ENCODE results near the gene SHISAL1.

The SHISAL1 gene

DNA sequence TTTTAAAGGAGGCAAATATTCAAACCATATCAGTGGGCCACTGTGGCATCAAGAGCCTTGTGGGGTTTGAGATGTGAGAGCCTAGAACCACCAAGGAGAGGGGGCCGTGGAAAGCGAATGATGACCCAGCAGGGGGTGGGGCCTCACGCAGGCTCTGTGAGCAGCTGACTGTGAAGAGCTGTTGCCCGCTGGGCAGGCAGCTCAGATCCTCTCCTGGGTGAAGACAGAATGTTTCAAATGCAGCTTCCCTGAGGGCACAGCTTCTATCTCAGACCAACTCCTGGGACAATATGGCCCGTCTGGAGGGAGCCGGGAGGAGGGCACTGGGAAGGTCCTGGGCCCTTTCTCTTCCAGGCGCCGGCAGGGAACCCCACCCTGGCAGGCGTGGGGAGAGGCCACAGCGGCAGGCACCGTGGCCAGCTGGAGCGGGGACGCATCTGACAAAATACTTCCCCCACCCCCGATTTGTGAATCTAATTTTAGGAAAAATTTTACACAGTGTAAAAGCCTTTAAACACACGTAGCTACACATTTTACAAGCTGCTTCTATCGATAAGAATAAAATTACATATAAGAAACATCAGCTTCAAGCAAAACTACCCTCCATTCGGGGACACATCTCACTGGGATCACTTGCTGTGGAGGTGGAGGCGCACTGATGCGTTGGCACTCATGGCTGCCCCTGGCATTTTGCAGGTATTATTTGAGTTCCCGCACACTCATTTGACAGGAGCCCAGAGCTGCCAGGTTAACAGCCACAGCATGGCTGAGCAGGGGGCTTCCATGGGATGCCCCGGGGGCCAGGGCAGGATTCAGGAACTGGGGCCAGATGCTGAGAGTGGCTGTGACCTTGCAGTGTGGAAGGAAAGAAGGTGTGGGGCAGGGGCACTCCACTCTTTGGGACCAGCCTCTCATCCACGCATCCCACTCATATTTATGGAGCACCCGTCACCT is 91.7 kb downstream of the SHISAL1 start:
- DNase-seq (ENCODE audit: low read depth) = no peak
- H3K4me3 ChIP-seq (ENCODE audit: low read depth, low read length) = no peak overlapping the region

DNA sequence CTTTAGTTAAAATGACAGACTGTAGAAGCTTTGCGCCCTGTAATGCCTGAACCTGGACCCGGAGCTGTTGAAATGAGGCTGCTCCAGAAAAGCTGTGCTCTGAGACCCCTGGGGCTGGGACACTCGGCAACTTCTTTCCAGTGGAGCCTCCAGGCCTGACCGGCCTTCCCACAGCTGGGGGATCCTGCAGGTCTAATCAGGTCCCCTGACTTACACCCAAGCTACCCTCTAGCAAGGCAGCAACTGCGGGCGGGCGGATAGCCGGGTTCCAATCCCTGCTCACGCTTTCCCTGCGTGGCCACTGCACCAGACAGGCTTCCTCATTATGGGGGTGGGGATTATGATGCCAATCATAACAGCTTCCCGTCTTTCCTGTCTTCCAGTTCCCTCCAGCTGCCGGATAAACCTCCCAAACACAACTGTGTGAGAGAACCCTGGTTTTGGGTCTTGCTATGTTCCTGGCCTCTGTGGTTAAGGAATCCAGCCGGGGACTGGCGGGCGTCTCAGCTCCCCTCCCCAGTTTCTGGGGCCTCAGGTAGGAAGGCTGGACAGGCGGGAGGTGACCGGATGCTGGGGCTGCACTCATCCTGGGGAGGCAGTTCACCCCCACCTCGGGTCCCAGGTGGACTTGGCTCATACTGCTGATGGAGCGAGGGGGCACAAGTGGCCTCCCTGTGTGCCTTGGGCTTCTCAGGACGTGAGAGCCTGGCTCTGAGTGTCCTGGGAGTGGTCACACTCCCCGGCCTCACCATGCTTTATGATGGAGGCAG is 93.5 kb downstream of the SHISAL1 start:
- DNase-seq (ENCODE audit: low read depth) = no peak
- H3K4me3 ChIP-seq (ENCODE audit: low read depth, low read length) = no peak overlapping the region

DNA sequence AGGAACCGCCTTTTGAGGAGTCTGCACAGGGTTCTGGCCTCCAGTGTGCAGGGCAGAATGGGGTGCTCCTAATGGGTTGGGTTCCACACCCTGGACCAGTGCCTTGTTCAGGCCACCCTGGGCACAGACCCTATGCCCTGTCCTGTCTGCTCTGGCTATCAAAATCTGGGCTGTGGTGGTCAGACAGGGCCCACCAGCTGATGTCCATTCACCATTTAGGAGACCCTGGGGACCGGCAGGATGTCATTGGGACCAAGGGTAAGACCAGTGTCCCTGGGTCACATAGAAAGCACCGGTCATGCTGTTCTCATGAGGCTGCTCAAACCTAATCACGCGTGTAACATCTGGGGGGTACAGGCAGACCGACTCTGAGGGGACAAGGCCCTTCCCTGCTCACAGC is 94.7 kb downstream of the SHISAL1 start:
- no peak overlapping the region for H3K4me3 ChIP-seq (ENCODE audit: low read depth, low read length)
- no peak for DNase-seq (ENCODE audit: low read depth)

DNA sequence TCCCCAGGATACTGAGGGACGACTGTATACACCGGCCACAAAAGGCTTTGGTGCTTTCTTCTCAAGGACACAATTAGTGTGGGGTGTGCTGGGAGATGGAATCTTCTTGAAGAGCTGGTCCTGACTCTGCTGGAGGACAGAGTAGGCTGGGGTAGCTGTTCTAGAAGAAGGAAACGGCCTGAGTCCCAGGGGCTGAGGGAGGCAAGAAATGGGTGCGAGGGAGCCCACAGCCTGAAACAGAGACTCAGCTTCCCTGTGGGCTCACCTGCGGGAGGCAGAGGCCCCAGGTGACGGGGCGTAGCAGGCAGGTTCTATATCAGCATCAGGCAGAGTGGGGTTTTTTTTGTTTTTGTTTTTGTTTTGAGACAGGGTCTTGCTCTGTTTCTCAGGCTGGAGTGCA is 95.4 kb downstream of the SHISAL1 start:
- no peak overlapping the region for H3K4me3 ChIP-seq (ENCODE audit: low read depth, low read length)
- no peak for DNase-seq (ENCODE audit: low read depth)

DNA sequence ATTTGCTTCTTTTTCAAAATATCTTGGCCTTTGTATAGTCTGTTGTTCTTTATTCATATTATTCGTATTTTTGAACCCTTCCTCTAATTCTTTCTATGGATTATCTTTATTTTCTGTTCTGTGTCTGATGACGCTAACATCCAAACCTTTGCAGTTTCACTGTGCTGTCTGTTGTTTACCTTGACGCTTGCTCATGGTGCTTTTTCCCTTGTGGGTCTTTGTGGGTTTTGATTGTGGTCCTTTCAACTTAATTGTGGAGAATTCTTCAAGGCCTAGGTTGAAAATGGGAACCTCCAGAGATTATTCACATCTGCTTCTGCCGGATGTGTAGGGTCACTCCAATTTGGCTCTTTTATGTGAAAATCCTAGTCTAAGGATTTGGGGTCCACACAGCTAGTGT is 97.5 kb downstream of the SHISAL1 start:
- no peak overlapping the region for H3K4me3 ChIP-seq (ENCODE audit: low read depth, low read length)
- no peak for DNase-seq (ENCODE audit: low read depth)

DNA sequence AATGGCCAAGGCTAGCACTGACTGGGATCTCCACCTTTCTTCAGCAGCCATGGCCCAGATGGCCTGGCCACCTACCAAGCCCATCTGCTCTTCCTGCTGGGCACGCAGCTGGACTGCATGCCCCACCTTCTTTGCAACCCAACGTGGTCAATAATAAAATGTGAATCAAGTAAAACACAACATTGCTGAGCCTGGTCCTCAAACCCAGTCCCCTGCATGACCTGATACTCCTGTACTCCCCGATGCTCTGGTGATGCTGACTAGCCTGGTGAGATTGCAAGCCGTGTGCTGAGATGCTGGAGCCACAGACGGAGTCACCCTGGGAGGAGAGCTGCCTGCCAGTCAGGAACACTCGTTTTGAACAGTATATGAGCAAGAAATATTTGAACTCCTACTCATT is 98.0 kb downstream of the SHISAL1 start:
- no peak for DNase-seq (ENCODE audit: low read depth)

DNA sequence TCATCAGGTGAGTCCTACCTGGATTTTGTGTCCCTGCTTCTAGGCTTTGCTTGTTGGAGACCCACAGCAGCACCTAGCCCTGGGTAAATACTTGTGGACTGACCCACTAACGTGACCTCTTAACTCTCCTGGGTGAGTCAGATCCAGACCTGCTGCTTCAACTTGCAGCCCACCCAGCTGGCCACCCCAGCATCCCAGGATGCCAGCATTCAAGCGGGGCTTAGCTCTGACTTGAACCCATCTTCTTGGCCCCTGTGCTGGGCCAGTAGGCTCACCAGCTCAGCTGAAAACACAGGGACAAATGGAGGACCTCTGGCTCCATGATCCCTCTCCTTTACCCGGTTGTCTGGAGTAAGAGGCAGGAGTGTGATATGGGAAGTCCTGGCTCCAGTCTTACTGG is 98.6 kb downstream of the SHISAL1 start:
- H3K4me3 ChIP-seq (ENCODE audit: low read depth, low read length) = no peak overlapping the region
- no peak for DNase-seq (ENCODE audit: low read depth)

More for the DNA sequence above, 98.0 kb downstream of the SHISAL1 start:
- no peak overlapping the region for H3K4me3 ChIP-seq (ENCODE audit: low read depth, low read length)

DNA sequence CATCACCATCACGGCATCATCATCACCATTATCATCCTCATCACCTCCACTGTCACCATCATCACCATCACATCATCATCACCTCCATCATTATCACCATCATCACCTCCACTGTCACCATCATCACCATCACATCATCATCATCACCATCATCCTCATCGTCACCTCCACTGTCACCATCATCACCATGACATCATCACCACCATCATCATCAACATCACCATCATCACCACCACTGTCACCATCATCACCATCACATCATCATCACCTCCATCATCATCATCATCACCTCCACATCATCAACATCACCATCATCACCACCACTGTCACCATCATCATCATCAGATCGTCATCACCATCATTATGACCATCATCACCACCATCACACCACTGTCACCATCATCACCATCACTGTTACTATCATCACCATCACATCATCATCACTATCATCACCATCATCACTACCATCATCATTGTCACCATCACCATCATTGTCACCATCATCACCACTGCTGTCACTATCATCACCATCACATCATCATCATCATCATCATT is 99.2 kb downstream of the SHISAL1 start:
- DNase-seq (ENCODE audit: low read depth) = no peak
- no peak overlapping the region for H3K4me3 ChIP-seq (ENCODE audit: low read depth, low read length)

DNA sequence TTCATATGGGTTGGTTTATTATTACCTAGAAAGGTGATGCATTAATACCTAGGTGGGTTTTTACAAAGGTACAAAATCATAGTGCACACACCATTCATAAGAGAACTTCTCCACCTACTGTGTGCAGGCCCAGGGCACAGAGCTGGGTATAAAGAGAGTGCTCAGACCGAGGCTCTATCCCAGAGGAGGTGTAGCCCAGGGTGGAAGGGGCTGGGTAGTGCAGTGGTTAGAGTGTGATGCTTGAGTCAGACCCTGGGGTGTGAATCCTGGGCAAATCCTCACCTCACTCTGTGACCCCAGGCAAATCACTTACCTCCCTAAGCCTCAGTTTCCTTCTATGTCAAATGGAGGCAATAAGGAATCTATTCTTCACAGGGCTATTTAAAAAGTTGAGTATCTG is 99.8 kb downstream of the SHISAL1 start:
- DNase-seq (ENCODE audit: low read depth) = no peak
- no peak overlapping the region for H3K4me3 ChIP-seq (ENCODE audit: low read depth, low read length)

DNA sequence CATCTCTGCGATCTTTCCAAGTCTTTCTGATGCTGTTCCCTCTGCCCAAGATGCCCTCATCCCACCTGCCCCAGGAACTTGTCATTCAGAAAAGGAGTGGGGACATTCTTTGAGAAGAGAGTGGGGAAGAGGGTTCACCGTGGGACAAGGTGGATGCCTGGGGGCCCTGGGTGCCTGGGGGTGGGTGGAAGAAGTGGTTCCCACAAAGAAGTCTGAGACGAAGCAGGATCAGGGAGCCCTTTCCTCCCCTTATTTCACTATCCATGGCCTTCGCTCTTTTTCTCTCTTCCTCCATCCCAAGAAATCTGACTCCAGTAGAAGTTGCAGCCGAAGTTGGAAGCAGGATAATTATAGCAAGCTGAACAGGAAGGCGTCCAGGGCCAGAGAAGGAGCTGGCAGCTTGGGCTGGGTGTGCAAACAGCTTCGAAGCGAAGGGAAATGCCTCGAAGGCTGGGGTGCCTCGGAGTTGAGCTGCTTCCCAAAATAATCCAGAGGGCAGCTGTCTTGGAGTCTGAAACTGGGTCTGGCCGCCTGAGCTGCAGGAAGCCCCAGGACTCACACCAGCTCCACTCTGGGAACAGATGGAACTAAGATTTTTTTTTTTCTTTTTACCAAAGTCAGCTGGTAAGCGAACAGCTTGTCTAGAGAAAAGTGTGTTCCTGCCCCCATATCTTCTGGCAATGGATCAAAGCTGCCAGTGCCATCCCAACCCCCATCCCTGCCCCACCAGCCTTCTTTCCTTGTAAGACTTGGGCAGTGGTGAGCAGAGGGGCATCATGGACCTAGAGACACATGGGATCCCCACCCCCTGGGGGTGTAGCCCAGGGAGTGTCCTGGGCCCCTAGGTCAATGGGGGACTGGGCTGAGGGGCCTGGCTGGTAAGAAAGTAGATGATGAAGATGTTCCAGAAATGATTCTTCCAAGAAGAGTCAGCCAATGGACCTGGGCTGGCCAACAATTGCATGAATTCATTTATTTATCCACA is 100.5 kb downstream of the SHISAL1 start:
- no peak for DNase-seq (ENCODE audit: low read depth)
- H3K4me3 ChIP-seq (ENCODE audit: low read depth, low read length) = no peak overlapping the region

DNA sequence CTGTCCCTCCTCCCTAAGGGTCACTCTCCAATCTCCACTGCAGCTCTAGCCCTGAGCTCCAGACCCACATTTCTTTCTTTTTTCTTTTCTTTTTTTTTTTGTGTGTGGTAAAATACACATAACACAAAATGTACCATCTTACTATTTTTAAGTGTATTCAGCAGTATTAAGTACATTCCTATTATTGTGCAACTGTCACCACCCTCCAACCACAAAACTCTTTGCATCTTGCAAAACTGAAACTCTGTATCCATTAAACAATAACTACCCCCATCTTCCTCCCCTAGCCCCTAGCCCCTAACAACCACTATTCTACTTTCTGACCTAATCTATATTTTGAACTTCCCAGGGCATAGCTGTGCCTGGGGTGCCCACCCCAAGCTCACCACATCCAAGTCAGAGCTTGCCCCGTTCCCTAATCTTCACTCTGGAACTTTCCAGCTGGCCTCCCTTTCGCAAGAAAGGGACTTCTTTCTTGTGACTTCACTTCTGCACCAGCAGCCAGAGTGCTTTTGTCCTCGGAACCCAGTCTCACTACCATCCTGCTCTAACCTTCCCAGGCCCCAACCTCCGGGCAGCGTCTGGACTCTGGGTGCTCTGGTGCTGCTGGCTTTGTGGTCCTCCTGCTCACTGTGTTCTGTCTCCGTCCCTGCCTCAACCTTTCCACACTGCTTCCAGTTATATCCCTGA is 101.3 kb downstream of the SHISAL1 start:
- DNase-seq (ENCODE audit: low read depth) = no peak

DNA sequence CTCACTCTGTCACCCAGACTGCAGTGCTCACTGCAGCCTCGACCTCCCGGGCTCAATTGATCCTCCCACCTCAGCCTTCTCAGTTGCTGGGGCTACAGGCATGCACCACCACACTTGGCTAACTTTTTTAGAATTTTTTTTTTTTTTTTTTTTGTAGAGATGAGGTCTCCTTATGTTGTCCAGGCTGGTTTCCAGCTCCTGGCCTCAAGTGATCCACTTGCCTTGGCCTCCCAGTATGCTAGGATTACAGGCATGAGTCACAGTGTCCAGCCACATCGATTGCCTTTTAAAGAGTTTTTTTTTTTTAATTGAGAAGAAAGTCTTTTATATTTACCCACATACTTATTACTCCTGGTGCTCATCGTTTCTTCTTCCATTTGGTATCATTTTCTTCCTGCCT is 102.0 kb downstream of the SHISAL1 start:
- no peak for DNase-seq (ENCODE audit: low read depth)
- H3K4me3 ChIP-seq (ENCODE audit: low read depth, low read length) = no peak overlapping the region

More for the DNA sequence above, 101.3 kb downstream of the SHISAL1 start:
- no peak overlapping the region for H3K4me3 ChIP-seq (ENCODE audit: low read depth, low read length)

DNA sequence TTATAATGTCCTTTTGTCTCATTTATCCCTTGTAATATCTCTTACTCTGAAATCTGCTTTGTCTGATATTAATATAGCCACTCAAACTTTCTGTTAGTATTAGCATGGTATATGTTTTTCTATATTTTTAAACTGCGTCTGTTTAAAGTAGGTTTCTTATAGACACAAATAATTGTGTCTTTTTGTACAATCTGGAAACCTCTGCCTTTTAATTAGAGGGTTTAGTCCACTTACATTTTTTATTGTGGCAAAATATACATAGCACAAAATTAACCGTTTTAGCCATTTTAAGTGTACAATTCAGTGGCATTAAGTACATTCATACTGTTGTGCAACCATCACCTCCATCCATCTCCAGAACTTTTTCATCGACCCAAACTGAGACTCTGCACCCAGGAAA is 103.4 kb downstream of the SHISAL1 start:
- H3K4me3 ChIP-seq (ENCODE audit: low read depth, low read length) = no peak overlapping the region
- no peak for DNase-seq (ENCODE audit: low read depth)

DNA sequence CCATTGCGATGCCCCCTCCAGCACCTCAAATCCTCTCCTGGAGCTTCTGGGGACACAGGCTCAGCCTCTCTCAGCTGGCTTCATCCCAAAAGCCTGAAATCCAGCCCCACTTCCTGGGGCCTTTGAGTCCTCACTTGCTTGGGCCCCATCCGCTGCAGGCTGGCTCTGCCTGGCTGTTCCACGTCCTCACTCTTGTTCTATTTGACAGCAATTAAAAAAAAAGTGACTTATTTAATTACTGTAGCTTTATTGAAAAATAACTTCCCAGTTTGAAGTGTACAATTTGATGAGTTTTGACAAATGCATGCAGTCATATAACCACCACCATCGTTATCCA is 104.8 kb downstream of the SHISAL1 start:
- H3K4me3 ChIP-seq (ENCODE audit: low read depth, low read length) = no peak overlapping the region
- no peak for DNase-seq (ENCODE audit: low read depth)

DNA sequence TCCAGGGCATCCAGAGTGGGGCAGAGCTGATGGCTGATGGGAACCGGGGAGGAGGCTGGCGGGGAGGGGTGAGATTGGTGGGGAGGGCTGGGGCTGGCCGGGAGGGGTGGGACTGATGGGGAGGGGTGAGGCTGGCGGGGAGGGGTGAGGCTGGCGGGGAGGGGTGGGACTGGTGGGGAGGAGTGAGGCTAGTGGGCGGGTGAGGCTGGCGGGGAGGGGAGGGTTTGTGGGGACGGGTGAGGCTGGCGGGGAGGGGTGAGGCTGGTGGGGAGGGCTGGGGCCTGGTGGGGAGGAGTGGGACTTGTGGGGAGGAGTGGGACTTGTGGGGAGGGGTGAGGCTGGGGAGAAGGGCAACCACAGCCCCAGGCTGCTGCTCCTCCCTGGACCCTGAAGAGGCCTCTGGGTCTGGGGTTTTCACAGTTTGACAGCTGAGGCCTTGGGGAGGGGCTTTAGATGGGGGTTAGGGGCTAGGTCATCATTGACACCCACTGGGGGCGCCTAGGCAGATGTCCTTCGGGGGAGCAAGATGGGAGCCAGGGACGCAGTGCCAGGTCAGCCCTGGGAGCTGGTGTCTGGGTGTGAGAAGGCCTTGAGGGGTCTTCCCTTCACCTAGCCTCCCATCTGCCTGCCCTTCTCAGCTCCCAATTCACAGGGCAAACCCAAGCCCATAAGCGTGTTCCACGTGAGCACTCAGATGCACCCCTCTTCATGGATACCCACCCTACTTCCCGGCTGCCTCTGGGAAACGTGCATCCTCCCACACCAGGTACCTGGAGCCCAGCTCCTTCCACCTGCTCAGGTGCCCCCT is 105.4 kb downstream of the SHISAL1 start:
- DNase-seq (ENCODE audit: low read depth) = no peak
- H3K4me3 ChIP-seq (ENCODE audit: low read depth, low read length) = no peak overlapping the region

DNA sequence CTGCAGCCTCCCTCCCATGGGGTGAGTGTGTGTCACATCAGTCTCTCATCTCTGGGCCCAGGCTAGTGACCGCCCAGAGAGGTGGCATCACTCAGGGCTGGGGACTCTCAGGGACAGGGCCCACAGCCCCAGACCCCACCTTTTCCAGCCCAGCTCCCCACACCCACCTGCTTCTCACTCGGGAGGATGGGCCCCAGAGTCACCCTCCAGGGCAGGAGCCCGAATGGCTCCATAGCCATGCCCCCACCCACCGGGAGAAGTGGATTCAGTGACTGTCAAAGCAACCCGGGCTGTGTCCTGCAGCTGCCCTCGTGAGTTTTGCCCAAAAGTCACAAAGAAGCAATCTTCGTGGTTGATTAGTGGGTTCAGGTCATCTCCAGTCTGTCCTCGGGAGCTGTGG is 106.1 kb downstream of the SHISAL1 start:
- no peak for DNase-seq (ENCODE audit: low read depth)

DNA sequence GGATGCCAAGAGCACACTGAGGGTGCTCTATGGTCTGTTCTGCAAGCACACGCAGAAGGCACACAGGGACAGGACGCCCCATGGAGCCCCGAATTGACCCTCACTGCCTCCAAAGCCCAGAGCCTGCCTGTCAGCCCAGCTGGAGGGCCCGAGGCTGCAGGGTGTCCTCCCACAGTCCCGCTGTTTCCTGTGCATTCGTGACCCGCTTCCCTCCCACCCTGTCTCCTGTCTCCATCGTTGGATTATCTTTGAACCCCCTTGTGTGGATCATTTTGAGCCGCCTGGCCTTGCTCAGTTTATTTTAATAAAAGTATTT is 106.5 kb downstream of the SHISAL1 start:
- H3K4me3 ChIP-seq (ENCODE audit: low read depth, low read length) = no peak overlapping the region
- DNase-seq (ENCODE audit: low read depth) = no peak

More for the DNA sequence above, 106.1 kb downstream of the SHISAL1 start:
- no peak overlapping the region for H3K4me3 ChIP-seq (ENCODE audit: low read depth, low read length)

All from skeletal muscle cell (primary cell).